Heart left ventricle (tissue), 13 donors: ENCODE data around the gene PANK3.

Experiments
- POLR2A ChIP-seq, 2 donors: fragments of 450-650 bp; IDR thresholded peaks; one replicate each; pipeline ENCODE4 v1.6.1; 2017; ENCODE audit warnings: antibody characterized with exemption in 2 of 2, mild to moderate bottlenecking in 2 of 2, moderate library complexity in 2 of 2
- TF ChIP-seq, protein P1 (sequence below), 12 donors: fragments of 200-600 bp; sonication (generic) in 4 of 12; IDR thresholded peaks; one replicate each; pipeline versions ENCODE4 v1.5.0 to v1.8.0; 2018 to 2022; ENCODE audit warnings: antibody characterized with exemption in 12 of 12, mild to moderate bottlenecking in 5 of 12
- donor health status: ischemic (EF 13 %, LVEDD 7.1; RV severe dilation, severe dysfunction).
- donor health status: DM: no; HTN: yes; CAD: no.
- donor health status: DM: no; HTN: no; CAD: no.
- donor health status: ischemic (EF 25% LVEDD 6.9; RV normal size, moderate dysfunction).
- donor health status: ischemic (EF 25% LVEDD 5.7; RV mildly dilated, moderate dysfunction).
- donor health status: ischemic (EF 35%, LVEDD 5.7; RV mildly dilated, moderate dysfunction).
- donor health status: nonischemic (EF 11% LVEDD 7.7; RV severe dilation, severe dysfunction).
- donor health status: DM: yes; HTN: yes; CAD: no.
- donor health status: PGD.
- donor health status: ischemic (EF 29% LVEDD 5.4; RV normal size, mild dysfunction).
- donor health status: nonischemic (EF 23%, LVEDD 6.1; RV moderate dilation, normal function).

DNA sequence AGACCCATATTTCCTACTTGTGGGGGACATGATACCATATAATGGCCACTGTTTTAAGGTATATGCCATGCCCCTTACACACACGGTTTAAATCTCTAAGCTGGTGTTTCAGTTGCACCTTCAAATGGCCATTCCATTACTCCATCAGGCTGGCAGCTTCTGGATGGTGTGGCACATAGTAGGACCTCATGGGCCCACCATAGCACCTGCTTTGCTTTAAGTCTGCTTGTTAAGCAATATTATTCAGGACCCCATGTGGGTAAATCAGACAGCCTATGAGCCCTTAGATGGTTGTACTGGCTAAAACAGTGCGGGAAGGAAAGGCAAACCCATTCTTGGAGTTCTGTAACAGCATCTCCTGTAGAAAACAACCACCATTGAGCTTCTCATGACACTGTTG, 27.4 kb upstream of the PANK3 start:
- TF ChIP-seq, protein P1, sequence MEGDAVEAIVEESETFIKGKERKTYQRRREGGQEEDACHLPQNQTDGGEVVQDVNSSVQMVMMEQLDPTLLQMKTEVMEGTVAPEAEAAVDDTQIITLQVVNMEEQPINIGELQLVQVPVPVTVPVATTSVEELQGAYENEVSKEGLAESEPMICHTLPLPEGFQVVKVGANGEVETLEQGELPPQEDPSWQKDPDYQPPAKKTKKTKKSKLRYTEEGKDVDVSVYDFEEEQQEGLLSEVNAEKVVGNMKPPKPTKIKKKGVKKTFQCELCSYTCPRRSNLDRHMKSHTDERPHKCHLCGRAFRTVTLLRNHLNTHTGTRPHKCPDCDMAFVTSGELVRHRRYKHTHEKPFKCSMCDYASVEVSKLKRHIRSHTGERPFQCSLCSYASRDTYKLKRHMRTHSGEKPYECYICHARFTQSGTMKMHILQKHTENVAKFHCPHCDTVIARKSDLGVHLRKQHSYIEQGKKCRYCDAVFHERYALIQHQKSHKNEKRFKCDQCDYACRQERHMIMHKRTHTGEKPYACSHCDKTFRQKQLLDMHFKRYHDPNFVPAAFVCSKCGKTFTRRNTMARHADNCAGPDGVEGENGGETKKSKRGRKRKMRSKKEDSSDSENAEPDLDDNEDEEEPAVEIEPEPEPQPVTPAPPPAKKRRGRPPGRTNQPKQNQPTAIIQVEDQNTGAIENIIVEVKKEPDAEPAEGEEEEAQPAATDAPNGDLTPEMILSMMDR (IDR thresholded peaks at IDR 0.05): no peak
- no peak for TF ChIP-seq POLR2A (IDR thresholded peaks at IDR 0.05)
